Activated CD8-positive, alpha-beta T cell treated with anti-CD3 and anti-CD28 coated beads, Interleukin-2, amount 10 ng/mL, durations not matched to agents 7 days and 5 days (primary cell): ENCODE results near the gene CBR1. TPM values are rescaled to one million over a fixed set of nuclear protein-coding genes. Genes with fewer than 3 reads are reported as not detected.

Source experiments
- ATAC-seq: fragments of 150-1000 bp; cut with Tn5 transposase; one replicate; pipeline ENCODE4 v1.10.0; 2021; ENCODE audit warnings: moderate library complexity
- CTCF ChIA-PET: fragments of 350-600 bp; sonication (Branson Sonifier 250); formaldehyde crosslinking; loops from one replicate; lab custom pipeline; 2021; ENCODE audit warnings: antibody characterized with exemption; lab: Charles Lee
- POLR2A ChIA-PET: fragments of 350-600 bp; sonication (Branson Sonifier 250); formaldehyde crosslinking; loops from one replicate; lab custom pipeline; 2021; ENCODE audit warnings: antibody characterized with exemption; lab: Charles Lee
- DNase-seq: peaks from one replicate; pipeline ENCODE4 v3.0.0-alpha.2; 2020
- H3K27ac Mint-ChIP-seq: one replicate; pipeline ENCODE4 v1.8.0; 2021; ENCODE audit warnings: mild to moderate bottlenecking, mixed read lengths
- H3K27me3 Mint-ChIP-seq: one replicate; pipeline ENCODE4 v1.8.0; 2021; ENCODE audit warnings: low read depth, mixed read lengths
- H3K36me3 Mint-ChIP-seq: one replicate; pipeline ENCODE4 v1.8.0; 2021; ENCODE audit warnings: low read depth, mixed read lengths
- H3K4me1 Mint-ChIP-seq: one replicate; pipeline ENCODE4 v1.8.0; 2021; ENCODE audit warnings: low read depth, mixed read lengths
- H3K4me3 Mint-ChIP-seq: one replicate; pipeline ENCODE4 v1.8.0; 2021; ENCODE audit warnings: mild to moderate bottlenecking, mixed read lengths
- H3K9me3 Mint-ChIP-seq: one replicate; pipeline ENCODE4 v1.8.0; 2022; ENCODE audit warnings: mixed read lengths; ENCODE audit not compliant: insufficient read depth
- total RNA-seq, 2 experiments: library from RNA; stranded (reverse); gene quantifications; one replicate each; pipeline ENCODE4 v1.2.3, GENCODE V29; 2021

Gene CBR1
- total RNA-seq, 2 experiments from 2014 or later: 54.1 to 62.3 TPM

- CTCF ChIA-PET: no interaction called here
- Mint-ChIP-seq H3K9me3 (no peaks in the 10 kb centered on the region), H3K27ac (no peak overlapping the region), H3K4me3 (no peak overlapping the region), H3K36me3 (peaks cover 14% of the 10 kb centered on the region), H3K27me3 (no peaks in the 10 kb centered on the region), H3K4me1 (no peaks in the 10 kb centered on the region)
- DNase-seq: no peak
- POLR2A ChIA-PET: interaction anchor here (0.7 kb wide), 1 partner anchor 556 kb away, joined by 5 read pairs; no protein-coding TSS in a partner anchor
- ATAC-seq: no peak
Measured at GRCh38 chr21:36032647-36033406, 37.0 kb upstream of the CBR1 start.

DNA sequence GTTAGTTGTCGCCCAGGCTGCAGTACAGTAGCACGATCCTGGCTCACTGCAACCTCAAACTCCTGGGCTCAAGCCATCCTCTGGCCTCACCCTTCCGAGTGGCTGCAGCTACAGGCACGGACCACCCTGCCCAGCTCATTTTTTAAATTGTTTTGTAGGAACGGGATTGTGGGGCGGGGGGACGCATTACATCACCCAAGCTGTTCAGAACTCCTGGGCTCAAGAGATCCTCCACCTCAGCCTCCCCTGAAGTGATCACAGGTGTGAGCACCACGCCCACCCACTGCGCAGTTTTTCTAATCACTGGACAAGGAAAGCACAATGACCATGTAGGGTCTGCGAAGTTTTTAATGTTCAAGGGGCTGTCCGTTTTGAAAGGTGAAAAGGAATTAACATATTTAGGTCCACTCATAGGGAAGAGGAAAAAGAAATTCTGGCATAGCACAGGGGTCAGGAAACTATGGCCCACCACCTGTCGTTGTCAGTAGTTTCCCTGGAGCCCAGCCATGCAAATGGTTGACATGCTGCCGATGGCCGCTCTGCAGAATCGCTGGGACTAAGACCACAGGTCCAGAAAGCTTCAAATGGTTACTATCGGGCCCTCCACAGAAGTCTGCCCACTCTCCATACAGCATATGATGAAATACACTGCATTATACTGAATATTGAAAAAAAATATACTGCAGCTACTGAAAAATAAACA lies 35.5 kb upstream of the CBR1 start:
- CTCF ChIA-PET: interaction anchor here (0.6 kb wide), 1 partner anchor 1298 kb away, joined by 3 read pairs; no protein-coding TSS in a partner anchor
- DNase-seq: no peak
- no peak for ATAC-seq
- Mint-ChIP-seq H3K4me3 (no peak overlapping the region), H3K36me3 (peaks cover 24% of the 10 kb centered on the region), H3K27ac (no peak overlapping the region), H3K9me3 (no peaks in the 10 kb centered on the region), H3K27me3 (no peaks in the 10 kb centered on the region), H3K4me1 (no peaks in the 10 kb centered on the region)
- POLR2A ChIA-PET: no interaction called here

DNA sequence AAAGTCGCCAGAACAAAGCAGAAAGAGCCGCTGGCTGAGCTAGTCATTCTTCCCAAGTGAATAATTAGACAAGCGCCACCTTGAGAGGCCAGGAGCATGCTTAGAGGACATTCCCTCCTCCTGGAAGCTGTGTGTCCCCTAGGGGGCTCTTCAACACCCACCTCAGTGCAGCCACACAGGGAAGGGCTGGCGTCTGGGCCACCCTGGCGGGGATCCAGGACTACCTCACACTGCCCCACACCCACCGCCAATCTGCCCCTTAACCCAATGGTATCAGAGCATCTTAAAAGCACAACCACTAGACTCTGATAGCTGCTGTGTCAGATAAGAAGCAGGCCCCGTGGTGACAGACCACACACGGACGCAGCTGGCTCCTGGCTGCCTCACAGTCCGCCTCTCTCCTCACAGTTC lies 34.4 kb upstream of the CBR1 start:
- DNase-seq: no peak
- POLR2A ChIA-PET: interaction anchor here (0.9 kb wide), 1 partner anchor 24 kb away, joined by 3 read pairs; no protein-coding TSS in a partner anchor

GRCh38 chr21:36038701-36039497 lies 30.9 kb upstream of the CBR1 start:
- POLR2A ChIA-PET: no interaction called here
- H3K27me3 Mint-ChIP-seq: no peaks in the 10 kb centered on the region
- H3K9me3 Mint-ChIP-seq: no peaks in the 10 kb centered on the region
- ATAC-seq (no peak), DNase-seq (no peak)
- no peaks in the 10 kb centered on the region for H3K4me1 Mint-ChIP-seq
- CTCF ChIA-PET: interaction anchor here (1.3 kb wide), 1 partner anchor 16 kb away, joined by 3 read pairs; no protein-coding TSS in a partner anchor
- H3K36me3 Mint-ChIP-seq: peaks cover 37% of the 10 kb centered on the region
- H3K27ac Mint-ChIP-seq: no peak overlapping the region
- H3K4me3 Mint-ChIP-seq: no peak overlapping the region

More for the DNA sequence above, 34.4 kb upstream of the CBR1 start:
- no peak for ATAC-seq
- CTCF ChIA-PET: no interaction called here
- H3K4me3 Mint-ChIP-seq: no peak overlapping the region
- no peaks in the 10 kb centered on the region for H3K27me3 Mint-ChIP-seq
- H3K27ac Mint-ChIP-seq: no peak overlapping the region
- H3K36me3 Mint-ChIP-seq: peaks cover 28% of the 10 kb centered on the region
- H3K4me1 Mint-ChIP-seq: no peaks in the 10 kb centered on the region
- H3K9me3 Mint-ChIP-seq: no peaks in the 10 kb centered on the region

DNA sequence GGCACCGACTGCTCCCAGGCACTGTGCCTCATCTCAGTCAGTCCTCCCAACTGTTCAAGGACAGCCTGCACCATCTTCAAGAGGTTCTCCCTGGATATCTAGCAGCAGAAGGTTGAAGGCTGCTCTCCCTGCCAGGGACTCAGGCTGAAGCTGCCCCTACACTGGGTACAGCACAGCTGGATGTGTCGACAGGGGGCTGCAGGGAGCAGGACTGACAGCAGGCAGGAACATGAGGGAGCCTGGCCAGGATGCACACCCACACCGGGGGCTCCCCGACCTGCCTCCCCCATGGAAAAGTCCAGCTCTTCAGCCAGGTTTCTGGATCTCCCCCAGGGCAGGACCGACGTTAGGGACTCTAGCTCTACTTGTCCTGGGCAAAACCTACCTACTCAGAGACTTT lies 30.0 kb upstream of the CBR1 start:
- CTCF ChIA-PET: interaction anchor here (1.3 kb wide), 1 partner anchor 17 kb away, joined by 3 read pairs; no protein-coding TSS in a partner anchor
- Mint-ChIP-seq H3K27ac (no peak overlapping the region), H3K9me3 (no peaks in the 10 kb centered on the region), H3K27me3 (no peaks in the 10 kb centered on the region), H3K4me1 (no peaks in the 10 kb centered on the region), H3K36me3 (peaks cover 43% of the 10 kb centered on the region), H3K4me3 (no peak overlapping the region)
- ATAC-seq (no peak), DNase-seq (no peak)
- POLR2A ChIA-PET: no interaction called here

GRCh38 chr21:36040389-36040788 lies 29.4 kb upstream of the CBR1 start:
- DNase-seq (no peak), ATAC-seq (no peak)
- H3K4me1 Mint-ChIP-seq: no peaks in the 10 kb centered on the region
- no peaks in the 10 kb centered on the region for H3K27me3 Mint-ChIP-seq
- no peak overlapping the region for H3K27ac Mint-ChIP-seq
- peaks cover 41% of the 10 kb centered on the region for H3K36me3 Mint-ChIP-seq
- ChIA-PET CTCF (interaction anchor here (1.3 kb wide), 1 partner anchor 17 kb away, joined by 3 read pairs; no protein-coding TSS in a partner anchor), POLR2A (no interaction called here)
- no peaks in the 10 kb centered on the region for H3K9me3 Mint-ChIP-seq
- H3K4me3 Mint-ChIP-seq: no peak overlapping the region

DNA sequence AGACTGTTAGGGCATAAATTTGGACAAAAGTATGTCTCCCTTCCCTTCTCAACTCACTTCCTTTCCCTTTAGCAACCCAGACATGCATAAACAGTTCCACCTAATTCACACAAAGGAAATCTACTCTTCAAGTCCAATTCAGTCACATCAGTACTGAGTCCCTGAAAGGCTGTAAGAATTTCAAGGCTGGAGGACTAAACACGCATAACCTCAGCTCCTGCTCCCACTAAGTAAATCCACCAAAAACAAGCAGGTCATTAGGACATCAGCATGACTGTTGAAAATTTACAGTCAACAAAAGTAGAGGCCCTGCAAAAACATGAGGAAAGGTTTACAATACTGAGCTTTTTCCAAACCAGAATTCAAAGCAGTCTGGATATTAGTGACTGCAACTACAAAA lies 27.9 kb upstream of the CBR1 start:
- ChIA-PET POLR2A (no interaction called here), CTCF (interaction anchor here (1.8 kb wide), 1 partner anchor 71 kb away, joined by 6 read pairs; no protein-coding TSS in a partner anchor)
- Mint-ChIP-seq H3K27ac (no peak overlapping the region), H3K27me3 (no peaks in the 10 kb centered on the region), H3K9me3 (no peaks in the 10 kb centered on the region), H3K36me3 (peaks cover 35% of the 10 kb centered on the region), H3K4me3 (no peak overlapping the region), H3K4me1 (no peaks in the 10 kb centered on the region)
- ATAC-seq (no peak), DNase-seq (no peak)

GRCh38 chr21:36044056-36044455 lies 25.8 kb upstream of the CBR1 start:
- CTCF ChIA-PET: no interaction called here
- Mint-ChIP-seq H3K4me3 (no peak overlapping the region), H3K27ac (no peak overlapping the region), H3K27me3 (no peaks in the 10 kb centered on the region), H3K36me3 (peaks cover 42% of the 10 kb centered on the region), H3K9me3 (no peaks in the 10 kb centered on the region), H3K4me1 (no peaks in the 10 kb centered on the region)
- POLR2A ChIA-PET: no interaction called here
- no peak for DNase-seq
- ATAC-seq: no peak

- Mint-ChIP-seq H3K4me3 (no peak overlapping the region), H3K27me3 (no peaks in the 10 kb centered on the region), H3K4me1 (no peaks in the 10 kb centered on the region), H3K36me3 (peaks cover 54% of the 10 kb centered on the region), H3K27ac (no peak overlapping the region), H3K9me3 (no peaks in the 10 kb centered on the region)
- ChIA-PET POLR2A (no interaction called here), CTCF (interaction anchor here (1.4 kb wide), 1 partner anchor 995 kb away, joined by 3 read pairs; no protein-coding TSS in a partner anchor)
- no peak for ATAC-seq
- no peak for DNase-seq
Measured at GRCh38 chr21:36045993-36046392, 23.8 kb upstream of the CBR1 start.

GRCh38 chr21:36047139-36047538 lies 22.7 kb upstream of the CBR1 start:
- POLR2A ChIA-PET: no interaction called here
- DNase-seq: no peak
- peaks cover 56% of the 10 kb centered on the region for H3K36me3 Mint-ChIP-seq
- H3K9me3 Mint-ChIP-seq: no peaks in the 10 kb centered on the region
- CTCF ChIA-PET: interaction anchor here (0.7 to 1.4 kb wide), 2 partner anchors 66 to 996 kb away, joined by 3 read pairs; no protein-coding TSS in a partner anchor
- no peaks in the 10 kb centered on the region for H3K27me3 Mint-ChIP-seq
- H3K4me1 Mint-ChIP-seq: no peaks in the 10 kb centered on the region
- no peak overlapping the region for H3K27ac Mint-ChIP-seq
- no peak overlapping the region for H3K4me3 Mint-ChIP-seq
- no peak for ATAC-seq

DNA sequence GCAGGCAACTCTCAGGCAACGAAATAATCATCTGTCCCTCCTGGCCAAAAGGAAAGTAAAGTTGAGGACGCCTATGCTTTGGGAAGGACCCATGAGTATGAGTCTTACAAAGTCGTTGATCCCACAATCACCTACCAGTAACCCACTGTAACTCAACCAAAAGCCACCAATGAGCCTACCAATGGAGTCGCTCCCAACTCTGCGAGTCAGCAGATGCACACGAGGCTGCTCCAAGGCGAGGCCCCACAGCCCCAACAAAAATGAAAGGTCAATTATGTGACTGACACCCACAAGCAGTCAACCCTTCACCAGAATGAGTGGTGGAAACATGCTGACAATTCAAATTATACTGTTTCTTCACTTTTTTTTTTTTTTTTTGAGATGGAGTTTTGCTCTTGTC lies 21.5 kb upstream of the CBR1 start:
- peaks cover 1% of the 10 kb centered on the region for H3K4me1 Mint-ChIP-seq
- no peak overlapping the region for H3K4me3 Mint-ChIP-seq
- H3K27ac Mint-ChIP-seq: peak overlapping the region; percentile 30
- POLR2A ChIA-PET: no interaction called here
- no peak for DNase-seq
- CTCF ChIA-PET: no interaction called here
- H3K36me3 Mint-ChIP-seq: peaks cover 58% of the 10 kb centered on the region
- ATAC-seq: no peak
- H3K27me3 Mint-ChIP-seq: no peaks in the 10 kb centered on the region
- H3K9me3 Mint-ChIP-seq: no peaks in the 10 kb centered on the region
